GM19025 (cell line): ENCODE results near the gene TTC28.
"Not testable (repeated sequence)": the region's sequence is repeated elsewhere in the genome, so short reads cannot be mapped to it uniquely, and the experiment has no call there.

Experiments used
- ATAC-seq: cut with Tn5 transposase; IDR thresholded peaks from one replicate; pipeline ENCODE4 v1.9.1; 2021; ENCODE audit warnings: mild to moderate bottlenecking, low read depth, moderate library complexity; ENCODE audit not compliant: unreplicated experiment

TTC28 gene

GRCh38 chr22:28566920-28567499 lies 112.6 kb downstream of the TTC28 start:
- not testable (repeated sequence) for ATAC-seq

GRCh38 chr22:28563636-28564035 lies 116.0 kb downstream of the TTC28 start:
- ATAC-seq = no peak

GRCh38 chr22:28562324-28562723 lies 117.3 kb downstream of the TTC28 start:
- no peak for ATAC-seq

GRCh38 chr22:28560743-28561101 lies 118.9 kb downstream of the TTC28 start:
- ATAC-seq = not testable (repeated sequence)

GRCh38 chr22:28560046-28560742 lies 119.4 kb downstream of the TTC28 start:
- ATAC-seq = no peak

GRCh38 chr22:28557184-28557583 lies 122.5 kb downstream of the TTC28 start:
- no peak for ATAC-seq

- not testable (repeated sequence) for ATAC-seq
Measured at GRCh38 chr22:28553108-28553866, 126.4 kb downstream of the TTC28 start.

- ATAC-seq = no peak
Measured at GRCh38 chr22:28548406-28548805, 131.2 kb downstream of the TTC28 start.

- no peak for ATAC-seq
Measured at GRCh38 chr22:28547132-28547842, 132.4 kb downstream of the TTC28 start.

GRCh38 chr22:28544431-28544868 lies 135.2 kb downstream of the TTC28 start:
- no peak for ATAC-seq

GRCh38 chr22:28542980-28543621 lies 136.5 kb downstream of the TTC28 start:
- no peak for ATAC-seq

GRCh38 chr22:28541137-28541536 lies 138.5 kb downstream of the TTC28 start:
- ATAC-seq = no peak

GRCh38 chr22:28538922-28539321 lies 140.7 kb downstream of the TTC28 start:
- no peak for ATAC-seq

GRCh38 chr22:28530565-28530964 lies 149.1 kb downstream of the TTC28 start:
- not testable (repeated sequence) for ATAC-seq

- ATAC-seq = not testable (repeated sequence)
Measured at GRCh38 chr22:28529144-28529543, 150.5 kb downstream of the TTC28 start.

- ATAC-seq = no peak
Measured at GRCh38 chr22:28521451-28521850, 158.2 kb downstream of the TTC28 start.

GRCh38 chr22:28514321-28514821 lies 165.3 kb downstream of the TTC28 start:
- no peak for ATAC-seq

- not testable (repeated sequence) for ATAC-seq
Measured at GRCh38 chr22:28512387-28512786, 167.3 kb downstream of the TTC28 start.

GRCh38 chr22:28507896-28508295 lies 171.7 kb downstream of the TTC28 start:
- no peak for ATAC-seq

GRCh38 chr22:28506150-28506535 lies 173.5 kb downstream of the TTC28 start:
- no peak for ATAC-seq
